IPS-NIHi11 (cell line): Measurements from ENCODE around the gene PRRT1.
"Not testable (repeated sequence)": the region's sequence is repeated elsewhere in the genome, so short reads cannot be mapped to it uniquely, and the experiment has no call there.

Experiments
- DNase-seq: peaks from one replicate; pipeline ENCODE4 v3.0.0; 2012; ENCODE audit warnings: mixed read lengths, low spot score

Gene PRRT1

DNA sequence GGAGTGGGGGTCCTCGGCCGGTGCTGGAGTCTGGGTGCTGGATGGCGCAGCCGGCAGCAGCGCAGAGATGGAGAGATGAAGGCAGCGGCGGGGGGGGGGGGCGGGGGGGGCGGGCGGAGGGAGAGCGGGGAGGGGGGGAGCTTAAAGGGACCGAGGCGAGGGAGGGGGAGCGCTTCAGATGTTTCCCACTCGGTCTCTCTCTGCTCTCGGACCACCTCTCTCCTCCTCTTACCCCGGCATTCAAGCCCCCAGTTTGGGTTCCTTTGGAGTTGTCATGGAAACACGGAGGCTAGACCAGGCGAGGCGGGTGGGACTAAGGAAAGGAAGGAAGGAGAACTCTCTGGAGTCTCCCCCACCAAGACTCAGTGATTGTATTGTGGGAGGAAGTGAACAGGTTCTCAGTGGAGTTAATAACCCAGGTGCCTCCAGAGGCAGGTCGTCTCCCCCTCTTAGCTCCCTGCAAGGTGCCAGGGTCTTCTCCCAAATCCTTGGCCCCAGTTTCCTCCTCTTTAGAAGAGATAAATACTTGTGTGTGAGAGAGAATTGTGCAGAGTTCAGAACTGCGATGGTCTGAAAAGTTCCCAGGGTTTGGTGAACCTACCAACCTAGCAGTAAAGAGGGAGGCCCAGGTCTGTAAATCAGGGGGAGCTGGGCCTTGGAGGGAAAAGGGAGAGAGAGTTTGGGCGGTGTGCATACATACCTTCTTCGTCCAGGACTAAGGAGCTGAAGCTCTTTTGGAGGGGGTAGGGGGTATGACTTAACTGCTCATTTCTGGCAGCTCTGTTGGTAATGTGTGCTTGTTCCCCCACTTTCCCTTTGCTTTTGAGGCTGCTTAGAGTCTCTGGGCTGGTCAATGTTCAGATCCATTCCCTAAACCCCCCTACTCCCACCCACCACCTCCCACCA lies at the start of gene PRRT1:
Gene PRRT1 (minus strand): TSS at position 77 of the 906 bp plus-strand sequence. CDS start 112 bp downstream, outside the sequence.
- DNase-seq = no peak

DNA sequence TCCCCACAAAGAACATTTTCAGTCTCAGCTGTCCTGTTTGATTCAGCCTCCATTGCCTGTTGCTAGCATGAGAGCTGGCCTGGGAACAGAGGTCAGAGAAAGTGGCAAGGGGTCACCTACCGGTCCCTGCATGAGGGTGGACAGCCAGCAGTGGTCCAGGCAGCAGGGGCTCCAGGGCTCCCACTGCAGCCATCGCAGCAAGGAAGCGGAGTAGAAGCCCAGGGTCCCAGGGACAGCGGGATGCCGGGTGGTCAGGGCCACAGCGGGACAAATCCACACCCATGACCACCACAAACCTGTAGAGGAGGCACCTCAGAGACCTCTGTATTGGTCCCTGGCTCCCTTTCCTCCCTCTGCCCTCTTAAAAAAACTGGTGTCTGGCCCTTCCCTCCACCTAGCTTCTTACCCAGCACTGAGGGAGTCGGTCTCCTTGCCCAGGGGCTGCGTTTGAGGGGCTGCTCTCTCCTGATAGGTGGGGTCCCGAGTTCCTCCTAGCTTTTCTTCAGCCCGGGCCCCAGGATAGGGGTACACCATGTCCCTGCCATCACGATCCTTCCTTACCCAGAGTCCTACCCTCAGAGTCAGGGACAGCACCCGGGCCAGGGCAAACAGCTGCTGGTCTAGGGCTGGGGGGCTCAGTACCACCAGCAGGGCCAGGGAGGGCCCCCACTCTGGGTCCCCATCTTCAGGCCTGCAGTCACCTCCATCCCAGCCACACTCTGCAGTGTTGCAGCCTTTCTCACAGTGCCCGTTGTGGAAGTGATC lies 49.2 kb upstream of the PRRT1 start:
- no peak for DNase-seq

- DNase-seq = no peak
Measured at GRCh38 chr6:32198866-32199265, 47.1 kb upstream of the PRRT1 start.

GRCh38 chr6:32198345-32198696 lies 46.6 kb upstream of the PRRT1 start:
- no peak for DNase-seq

- DNase-seq = no peak
Measured at GRCh38 chr6:32196682-32197616, 45.2 kb upstream of the PRRT1 start.

- peak; percentile 82 for DNase-seq
Measured at GRCh38 chr6:32195902-32196681, 44.4 kb upstream of the PRRT1 start.

DNA sequence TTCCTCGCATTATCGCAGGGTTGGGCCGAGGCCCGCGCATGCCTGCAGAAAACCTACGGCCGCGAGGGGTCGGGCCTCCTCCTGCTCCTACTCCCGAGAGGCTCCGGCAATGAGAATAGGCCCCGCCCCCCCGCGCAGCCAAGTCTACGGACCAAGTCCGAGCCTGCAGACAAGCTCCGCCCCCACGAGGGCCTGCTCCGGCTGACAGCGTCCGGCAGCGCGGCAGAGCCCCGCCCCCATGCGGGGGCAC lies 43.8 kb upstream of the PRRT1 start:
- DNase-seq = peak; percentile 91

DNA sequence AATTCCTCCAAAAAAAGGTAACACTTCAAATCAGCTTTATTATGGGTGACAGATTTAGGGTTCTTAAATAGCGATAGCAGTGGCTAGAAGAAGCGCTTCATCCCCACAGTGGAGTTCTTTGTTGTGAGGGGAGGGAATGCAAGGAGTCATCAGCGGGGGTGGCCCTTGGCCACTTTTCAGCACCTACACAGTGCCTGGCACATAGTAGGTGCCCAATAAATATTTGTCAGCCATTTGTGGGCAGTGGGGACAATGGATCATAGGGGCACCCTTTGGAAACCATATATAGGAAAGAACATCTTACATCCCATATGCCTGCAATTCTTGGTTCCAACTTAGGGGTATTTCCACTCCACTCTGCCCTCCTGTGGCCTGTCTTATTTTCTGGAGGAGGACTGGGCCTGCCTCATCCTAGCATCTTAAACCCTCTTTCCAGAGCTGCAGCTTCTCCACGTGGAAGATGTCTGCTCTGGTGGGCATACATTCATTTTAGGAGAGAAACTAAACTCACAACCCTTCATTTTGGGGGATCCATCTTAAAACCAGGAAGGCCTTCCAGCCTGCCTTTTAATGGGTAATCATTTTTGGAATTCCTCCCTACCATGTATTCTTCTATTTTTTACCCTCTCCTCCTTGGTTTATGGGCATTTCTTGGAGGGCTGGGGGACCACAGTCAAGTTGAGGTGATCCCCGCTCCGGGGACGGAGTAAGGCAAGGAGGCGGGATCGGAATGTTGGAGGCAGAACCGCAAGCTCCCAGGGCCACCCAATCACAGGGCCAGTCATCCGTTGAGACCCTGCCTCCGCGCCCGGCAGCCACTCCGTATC lies 43.3 kb upstream of the PRRT1 start:
- DNase-seq = no peak

DNA sequence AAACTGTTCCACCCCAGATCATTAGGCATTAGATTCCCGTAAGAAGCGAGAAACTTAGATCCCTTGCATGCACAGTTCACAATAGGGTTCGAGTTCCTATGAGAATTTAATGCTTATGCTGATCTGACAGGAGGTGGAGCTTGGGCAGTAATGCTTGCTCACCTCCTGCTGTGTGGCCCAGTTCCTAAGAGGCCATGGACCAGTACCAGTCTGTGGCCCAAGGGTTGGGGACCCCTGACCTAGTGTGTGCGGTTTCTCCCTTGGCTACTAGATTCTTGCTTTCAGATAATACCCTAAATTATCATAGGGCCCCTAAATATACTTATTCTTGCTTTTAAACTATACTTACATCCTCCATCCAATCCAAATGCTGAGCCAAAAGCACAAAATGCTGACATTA lies 42.6 kb upstream of the PRRT1 start:
- DNase-seq = no peak

DNA sequence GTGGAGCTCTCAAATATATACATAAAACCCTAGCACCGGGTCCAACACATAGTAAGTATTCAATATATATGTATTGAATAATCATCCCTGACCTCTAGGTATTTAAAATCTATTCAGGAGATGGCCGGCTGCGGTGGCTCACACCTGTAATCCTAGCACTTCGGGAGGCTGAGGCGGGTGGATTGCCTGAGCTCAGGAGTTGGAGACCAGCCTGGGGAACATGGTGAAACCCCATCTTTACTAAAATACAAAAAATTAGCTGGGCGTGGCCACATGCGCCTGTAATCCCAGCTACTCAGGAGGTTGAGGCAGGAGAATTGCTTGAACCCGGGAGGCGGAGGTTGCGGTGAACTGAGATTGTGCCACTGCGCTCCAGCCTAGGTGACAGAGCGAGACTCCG lies 41.4 kb upstream of the PRRT1 start:
- DNase-seq = not testable (repeated sequence)

DNA sequence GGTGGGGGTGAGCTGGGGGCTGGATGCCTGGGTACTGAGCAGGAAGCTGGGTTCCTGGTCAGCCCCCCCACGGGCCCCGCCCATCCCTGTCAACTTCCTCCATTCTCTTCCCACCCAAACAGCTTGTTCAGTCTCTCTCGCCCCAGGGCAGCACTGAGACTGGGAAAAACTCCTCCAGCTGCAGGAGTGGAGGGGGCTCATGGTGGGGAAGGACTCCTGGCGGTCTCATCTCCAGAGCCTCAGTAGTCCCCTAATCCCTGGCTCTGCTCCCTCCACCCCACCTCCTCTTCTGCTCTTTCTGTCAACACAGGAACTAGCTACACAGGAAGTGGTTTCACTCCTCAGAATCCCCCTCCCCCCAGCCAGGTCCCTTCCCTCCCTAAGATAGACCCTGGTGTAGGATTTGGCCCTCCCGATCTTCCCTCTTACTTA lies 40.9 kb upstream of the PRRT1 start, which contains the start of gene GPSM3:
Gene GPSM3 (minus strand): TSS at position 36 of the 432 bp plus-strand sequence. CDS start 130 bp downstream, outside the sequence.
- DNase-seq = no peak

DNA sequence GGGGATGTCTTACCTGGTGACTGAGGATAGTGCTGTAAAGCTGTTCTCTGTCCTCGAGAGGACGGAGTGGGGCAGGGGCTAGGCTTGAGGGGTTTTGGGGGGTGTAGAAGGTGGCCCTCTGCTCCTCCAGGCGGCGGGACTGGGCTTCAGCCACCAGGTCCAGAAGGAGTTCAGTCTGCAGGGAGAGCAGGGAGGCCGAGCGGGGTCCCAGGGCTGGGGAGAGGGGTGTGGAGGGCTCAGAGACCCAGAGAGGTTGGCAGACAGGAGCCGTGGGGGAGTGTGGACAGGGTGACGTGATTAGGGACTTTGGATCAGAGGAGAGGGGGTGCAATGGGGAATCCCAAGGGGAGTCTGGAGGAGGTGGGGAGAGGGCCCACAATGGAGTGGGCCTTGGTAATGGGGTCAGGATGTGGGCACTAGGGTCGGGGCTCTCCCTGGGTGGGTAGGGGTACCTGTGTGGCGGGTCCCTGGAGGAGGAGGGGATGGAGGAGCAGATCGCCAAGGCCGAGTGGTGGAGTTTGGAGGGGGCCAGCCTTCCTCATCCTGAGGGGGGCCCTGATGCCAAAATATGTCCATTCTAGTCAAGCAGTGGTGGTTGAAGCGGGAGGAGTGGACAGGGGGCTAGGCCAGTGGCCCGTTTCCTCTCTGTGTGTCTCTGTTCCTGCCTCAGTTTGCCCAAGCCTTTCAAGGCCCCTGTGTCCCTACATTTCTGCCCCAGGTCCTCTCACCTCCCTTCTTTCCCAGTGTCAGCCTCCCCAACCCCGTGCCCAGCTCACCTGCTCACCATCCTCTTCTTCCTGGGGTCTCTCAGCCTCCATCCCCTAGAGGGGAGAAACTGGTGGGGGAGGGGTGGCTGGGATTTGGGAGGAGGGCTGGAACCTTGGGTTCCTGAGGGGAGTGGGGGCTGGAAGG lies 40.2 kb upstream of the PRRT1 start:
- no peak for DNase-seq

DNA sequence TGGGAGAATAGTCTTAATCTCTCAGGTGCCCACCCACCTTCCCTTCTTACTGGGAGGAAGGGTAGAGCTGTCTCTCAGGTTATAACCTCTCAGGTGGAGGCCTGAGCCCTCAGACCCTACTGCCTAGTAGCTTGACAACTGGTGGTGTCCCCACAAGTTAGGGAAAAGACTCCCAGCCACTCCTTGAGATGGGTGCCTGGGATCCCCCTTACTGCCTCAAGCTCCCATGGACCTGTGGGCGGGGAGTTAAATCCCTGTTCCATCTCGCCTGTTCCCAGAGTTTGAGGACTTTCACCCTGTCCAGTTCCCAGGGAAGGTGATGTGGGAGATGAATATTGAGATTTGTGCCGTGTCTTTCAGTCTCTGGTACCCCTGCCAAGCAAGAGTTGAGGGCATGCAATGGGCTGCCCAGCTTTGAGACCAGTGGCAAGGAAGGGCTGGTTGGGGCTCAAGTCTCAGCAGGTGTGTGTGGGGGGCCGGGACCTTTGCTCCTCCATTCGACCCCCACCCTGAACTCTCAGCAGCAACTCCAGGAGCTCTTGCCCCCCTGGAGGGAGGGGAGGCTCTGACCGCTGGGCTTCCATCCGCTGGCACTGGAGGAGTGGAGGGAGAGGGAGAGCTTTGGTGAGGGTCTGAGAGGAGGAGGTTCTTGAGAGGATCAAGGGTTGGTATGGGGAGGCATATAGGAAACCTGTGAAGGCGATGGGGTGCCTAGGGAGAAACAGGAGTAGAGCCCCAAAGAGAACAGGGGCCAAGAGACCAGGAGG lies 39.4 kb upstream of the PRRT1 start:
- no peak for DNase-seq

DNA sequence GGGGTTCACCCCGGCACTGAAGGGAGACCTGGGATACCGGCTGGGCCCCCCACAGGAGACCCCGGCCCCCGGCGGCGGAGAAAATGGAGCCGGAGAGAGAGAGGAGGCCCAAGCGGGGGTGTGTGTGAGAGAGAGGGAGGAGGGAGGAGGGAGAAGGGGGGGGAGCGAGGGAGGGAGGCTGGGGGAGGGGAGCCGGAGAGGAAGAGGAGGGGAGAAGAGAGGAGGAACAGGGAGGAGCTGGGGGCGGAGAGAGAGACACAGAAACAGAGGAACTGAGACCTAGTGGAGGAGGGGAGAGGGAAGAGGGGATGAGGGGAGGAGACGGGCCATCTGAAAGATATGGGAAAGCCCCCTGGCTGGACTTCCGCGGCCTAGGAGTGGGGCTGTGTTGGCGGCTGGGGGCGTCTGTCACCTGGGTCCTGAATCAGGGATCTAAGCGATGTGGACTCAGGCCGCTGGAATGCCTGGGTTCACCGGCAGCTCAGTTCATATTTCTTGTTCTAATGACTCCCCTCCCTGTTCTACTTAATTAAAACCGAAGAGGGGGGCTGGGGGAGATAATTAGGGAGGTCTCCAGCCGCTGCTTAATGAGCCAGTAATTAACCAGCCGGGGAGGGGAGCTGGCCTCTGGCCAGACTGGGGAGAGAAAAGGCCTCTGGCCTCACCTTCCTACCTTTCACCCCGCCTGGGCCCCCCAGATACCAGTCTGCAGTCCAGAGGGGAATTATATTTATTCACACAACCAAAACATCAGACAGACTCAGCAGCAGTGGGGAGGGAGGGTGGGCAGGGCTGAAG lies 38.5 kb upstream of the PRRT1 start, which contains the start of gene PBX2:
Gene PBX2 (minus strand): TSS at position 149 of the 798 bp plus-strand sequence. CDS start 287 bp downstream, outside the sequence.
- peak; percentile 75 for DNase-seq

DNA sequence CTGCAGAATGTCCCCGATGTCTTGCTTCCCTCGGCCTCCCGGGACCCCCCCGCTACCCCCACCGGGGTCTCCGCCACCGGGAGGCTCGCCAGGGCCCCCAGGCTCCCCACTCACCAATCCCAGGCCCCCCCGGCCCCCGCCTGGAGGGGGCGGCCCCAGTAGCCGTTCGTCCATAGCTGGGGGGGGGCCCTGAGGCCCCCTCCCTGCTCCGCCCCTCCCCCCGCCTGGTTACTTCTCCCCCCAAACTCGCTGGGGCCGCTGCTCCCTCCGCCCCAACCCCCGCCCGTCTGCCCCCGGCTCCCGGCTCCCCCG lies 38.0 kb upstream of the PRRT1 start:
- no peak for DNase-seq

DNA sequence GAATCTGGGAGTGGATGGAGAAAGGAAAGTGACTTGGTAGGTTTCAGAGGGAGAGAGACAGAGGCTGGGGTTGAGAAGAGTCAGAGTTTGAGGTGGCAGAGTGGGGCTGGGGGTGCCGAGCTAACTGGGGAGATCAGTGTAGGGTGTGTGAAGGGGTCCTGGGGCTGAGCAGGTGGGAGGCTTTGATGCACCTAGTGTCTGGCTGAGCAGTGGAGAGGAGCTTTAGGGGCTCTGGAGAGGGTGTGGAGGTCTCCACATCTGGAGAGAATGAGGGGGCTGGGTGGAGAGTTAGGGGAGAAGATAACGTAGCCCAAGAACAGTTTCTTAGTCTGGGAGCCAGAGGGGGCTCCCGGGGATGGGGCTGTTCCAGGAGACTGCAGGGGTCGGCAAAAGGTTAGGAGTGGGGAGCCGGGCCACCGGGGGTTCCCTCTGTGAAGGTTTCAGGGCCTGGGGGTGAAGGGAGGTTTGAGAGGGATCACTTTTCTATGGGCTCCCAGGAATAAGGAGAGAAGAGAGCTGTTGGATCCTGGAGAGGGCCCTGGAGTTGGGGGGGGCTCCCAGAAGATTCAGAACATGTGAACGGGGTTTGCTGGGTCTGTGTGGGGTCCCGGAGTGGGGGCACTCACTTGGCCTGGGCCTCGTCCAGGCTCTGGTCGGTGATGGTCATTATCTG lies 37.5 kb upstream of the PRRT1 start:
- DNase-seq = no peak

DNA sequence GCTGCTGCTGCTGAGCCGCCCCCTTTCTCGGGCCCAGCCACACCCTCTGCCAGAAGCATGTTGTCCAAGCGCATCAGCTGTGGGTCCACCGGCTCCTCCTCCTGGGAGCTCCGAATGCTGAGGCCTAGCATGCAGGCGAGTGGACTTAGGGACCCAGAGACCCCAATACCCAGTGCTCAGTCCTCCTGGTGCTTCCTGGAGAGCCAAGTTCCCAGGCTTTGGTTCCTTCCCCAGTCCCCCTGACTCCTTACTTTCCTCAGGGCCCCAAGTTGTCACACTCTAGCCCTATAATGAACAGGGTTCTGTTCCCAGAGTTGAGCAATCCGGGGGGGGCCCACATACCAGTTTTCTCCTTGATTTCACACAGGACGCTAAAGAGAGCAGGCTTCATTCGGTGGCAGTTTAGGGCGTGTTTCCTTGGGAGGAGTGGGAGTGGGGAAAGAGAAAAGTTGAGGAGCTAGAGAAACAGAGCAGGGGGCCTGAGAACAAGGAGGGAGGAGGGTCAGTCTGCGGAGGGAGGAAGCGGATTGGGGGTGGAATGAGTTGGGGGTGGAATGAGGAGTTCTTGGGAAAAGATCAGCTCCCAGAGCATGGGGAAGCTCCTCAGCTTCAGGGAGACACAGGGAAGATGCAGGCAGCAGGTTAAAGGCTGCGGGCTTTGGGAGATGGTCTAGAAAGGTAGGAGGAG lies 36.8 kb upstream of the PRRT1 start:
- no peak for DNase-seq
